HUES64 (cell line): Measurements from ENCODE around the gene NRIP2.

Experiments
- H3K27ac ChIP-seq: 2 replicates; pipeline ENCODE4 v1.7.0; 2013; ENCODE audit warnings: low read depth, low read length, inconsistent platforms
- H3K27me3 ChIP-seq: 2 replicates; pipeline ENCODE4 v1.6.1; 2013; ENCODE audit warnings: mild to moderate bottlenecking, low read length; ENCODE audit not compliant: insufficient read depth
- H3K36me3 ChIP-seq: 2 replicates; pipeline ENCODE4 v1.6.1; 2013; ENCODE audit warnings: mild to moderate bottlenecking, low read length; ENCODE audit not compliant: insufficient read depth
- H3K4me1 ChIP-seq: 2 replicates; pipeline ENCODE4 v1.6.1; 2013; ENCODE audit warnings: mild to moderate bottlenecking, low read length, moderate library complexity; ENCODE audit not compliant: insufficient read depth
- H3K4me3 ChIP-seq: 2 replicates; pipeline ENCODE4 v1.5.1; 2013; ENCODE audit warnings: mild to moderate bottlenecking, low read length, moderate library complexity
- H3K9ac ChIP-seq: 2 replicates; pipeline ENCODE4 v1.6.1; 2013; ENCODE audit warnings: mild to moderate bottlenecking, low read depth, low read length
- H3K9me3 ChIP-seq: 2 replicates; pipeline ENCODE4 v1.6.1; 2013; ENCODE audit warnings: low read depth, low read length; ENCODE audit not compliant: insufficient read depth
- WGBS: fragments of 150-250, 120-280 bp; methylation state at CpG from one replicate; pipeline ENCODE4 v1.1.7; 2013; ENCODE audit warnings: missing lambda C conversion rate; 5-methylcytosine and 5-hydroxymethylcytosine counted together

NRIP2 gene

DNA sequence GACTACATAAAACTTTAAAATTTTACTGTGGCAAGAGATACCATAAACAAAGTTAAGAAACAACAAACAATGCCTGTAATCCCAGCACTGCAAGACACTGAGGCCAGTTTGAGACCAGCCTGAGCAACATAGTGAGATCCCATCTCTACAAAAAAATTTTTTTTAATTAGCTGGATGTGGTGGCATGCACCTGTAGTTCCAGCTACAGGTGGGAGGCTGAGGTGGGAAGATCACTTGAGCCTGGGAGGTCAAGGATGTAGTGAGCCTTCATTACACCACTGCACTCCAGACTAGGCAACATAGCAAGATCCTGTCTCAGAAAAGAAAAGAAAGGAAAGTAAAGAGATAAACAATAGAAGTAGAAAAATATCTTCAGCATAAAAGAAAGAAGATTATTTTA lies 25.3 kb upstream of the NRIP2 start:
- Histone ChIP-seq H3K9ac (no peak overlapping the region), H3K4me1 (no peaks in the 10 kb centered on the region), H3K36me3 (peaks cover 71% of the 10 kb centered on the region), H3K9me3 (no peaks in the 10 kb centered on the region), H3K4me3 (no peak overlapping the region), H3K27ac (no peak overlapping the region), H3K27me3 (no peaks in the 10 kb centered on the region)

GRCh38 chr12:2858944-2859421 lies 24.1 kb upstream of the NRIP2 start:
- H3K4me1 ChIP-seq = no peaks in the 10 kb centered on the region
- H3K9ac ChIP-seq = no peak overlapping the region
- no peaks in the 10 kb centered on the region for H3K27me3 ChIP-seq
- 93% methylated on average over 12 of the region's 12 CpGs for WGBS
- H3K36me3 ChIP-seq = peaks cover 59% of the 10 kb centered on the region
- no peak overlapping the region for H3K27ac ChIP-seq
- no peak overlapping the region for H3K4me3 ChIP-seq
- no peaks in the 10 kb centered on the region for H3K9me3 ChIP-seq

GRCh38 chr12:2858334-2858733 lies 23.5 kb upstream of the NRIP2 start:
- H3K27me3 ChIP-seq = no peaks in the 10 kb centered on the region
- H3K4me1 ChIP-seq = no peaks in the 10 kb centered on the region
- H3K9me3 ChIP-seq = no peaks in the 10 kb centered on the region
- no peak overlapping the region for H3K4me3 ChIP-seq
- H3K27ac ChIP-seq = no peak overlapping the region
- WGBS = 91% methylated on average over 2 of the region's 2 CpGs
- H3K36me3 ChIP-seq = peaks cover 53% of the 10 kb centered on the region
- H3K9ac ChIP-seq = no peak overlapping the region

GRCh38 chr12:2857576-2857975 lies 22.7 kb upstream of the NRIP2 start:
- Histone ChIP-seq H3K9ac (no peak overlapping the region), H3K9me3 (no peaks in the 10 kb centered on the region), H3K36me3 (peaks cover 45% of the 10 kb centered on the region), H3K4me3 (no peak overlapping the region), H3K27ac (0 out of 2 replicates have a peak overlapping the region, but pooled peaks have one; percentile 9), H3K27me3 (no peaks in the 10 kb centered on the region), H3K4me1 (no peaks in the 10 kb centered on the region)
- WGBS = 95% methylated on average over 7 of the region's 7 CpGs

- no peak within 1 kb of the TSS for H3K9ac ChIP-seq
- WGBS = 71% methylated on average over 3 of the region's 3 CpGs
- H3K36me3 ChIP-seq = peaks cover 40% of the 10 kb centered on the region
Measured at GRCh38 chr12:2857021-2857431, 22.2 kb upstream of the NRIP2 start, which contains the start of gene TEX52. Gene TEX52, minus strand, starts transcription at chr12:2857039. Its CDS starts 13 bp downstream, at chr12:2857026.

GRCh38 chr12:2856051-2856450 lies 21.2 kb upstream of the NRIP2 start:
- WGBS = 90% methylated on average over 3 of the region's 3 CpGs
- no peak overlapping the region for H3K27ac ChIP-seq
- peaks cover 30% of the 10 kb centered on the region for H3K36me3 ChIP-seq
- H3K4me1 ChIP-seq = no peaks in the 10 kb centered on the region
- H3K4me3 ChIP-seq = no peak overlapping the region
- no peaks in the 10 kb centered on the region for H3K9me3 ChIP-seq
- no peak overlapping the region for H3K9ac ChIP-seq
- no peaks in the 10 kb centered on the region for H3K27me3 ChIP-seq

More at GRCh38 chr12:2857021-2857431, 22.2 kb upstream of the NRIP2 start, which contains the start of gene TEX52:
- Histone ChIP-seq H3K27ac (0 out of 2 replicates have a peak within 1 kb of the TSS, but pooled peaks have one; percentile 9), H3K4me3 (no peak within 1 kb of the TSS), H3K27me3 (no peaks in the 10 kb centered on the region), H3K4me1 (no peaks in the 10 kb centered on the region), H3K9me3 (no peaks in the 10 kb centered on the region)

DNA sequence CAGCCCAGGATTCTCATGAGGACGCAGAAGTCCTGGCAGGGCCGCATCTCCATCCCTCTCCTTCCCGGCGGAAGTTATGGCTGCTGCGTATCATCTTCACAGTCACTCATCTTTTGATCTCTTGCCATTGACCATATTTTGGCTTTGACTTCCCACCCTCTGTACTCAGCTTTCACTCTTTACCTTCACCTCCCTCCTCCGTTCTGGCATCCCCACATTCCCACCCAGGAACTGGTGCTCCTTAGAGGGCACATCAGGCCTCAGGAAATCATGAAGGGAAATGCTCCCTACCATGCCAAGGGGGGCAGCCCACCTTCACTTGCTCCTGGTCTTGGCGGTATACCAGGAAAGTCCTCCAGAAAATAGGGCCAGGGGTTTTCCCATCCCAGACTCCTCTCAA lies 20.7 kb upstream of the NRIP2 start:
- WGBS = 91% methylated on average over 7 of the region's 7 CpGs
- Histone ChIP-seq H3K36me3 (peaks cover 29% of the 10 kb centered on the region), H3K4me3 (no peak overlapping the region), H3K9me3 (no peaks in the 10 kb centered on the region), H3K27ac (no peak overlapping the region), H3K27me3 (no peaks in the 10 kb centered on the region), H3K4me1 (no peaks in the 10 kb centered on the region), H3K9ac (no peak overlapping the region)

DNA sequence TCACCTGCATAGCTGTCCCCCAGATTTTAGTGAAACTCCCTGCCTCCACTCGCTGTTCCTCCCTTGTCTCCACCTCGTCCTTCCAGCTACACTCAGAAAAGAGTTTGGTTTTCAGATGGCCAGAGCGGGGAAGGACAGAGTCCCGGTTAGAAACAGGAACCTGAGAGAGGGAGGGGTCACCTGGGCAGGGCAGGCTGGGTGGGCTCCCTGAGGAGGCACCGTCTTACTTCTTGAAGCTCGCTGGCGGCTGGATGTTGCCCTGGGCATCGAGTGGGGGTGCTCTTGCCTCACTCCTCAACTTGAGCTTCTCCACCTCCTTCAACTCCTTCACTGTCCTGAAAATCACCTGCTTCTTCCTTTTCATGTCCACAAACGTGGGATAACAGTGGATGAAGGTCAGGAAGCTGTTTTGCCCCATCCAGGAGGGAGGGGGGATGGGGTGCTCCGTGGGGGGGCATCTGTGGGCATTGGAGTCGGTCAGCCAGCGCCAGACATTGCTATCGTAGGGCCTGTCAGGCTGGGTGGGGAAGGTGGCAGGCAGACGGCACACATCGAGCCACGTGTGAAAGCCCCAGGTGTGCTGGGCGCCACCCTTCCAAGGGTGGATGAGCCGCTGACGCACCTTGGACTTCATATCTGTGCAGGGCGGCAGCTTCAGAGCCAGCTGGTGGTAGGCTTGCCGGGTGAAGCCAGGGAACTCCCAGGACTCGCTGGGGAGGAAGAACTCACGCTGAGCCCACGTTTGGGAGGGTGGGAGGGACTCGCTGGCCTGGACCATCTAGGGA lies 20.0 kb upstream of the NRIP2 start:
- no peaks in the 10 kb centered on the region for H3K27me3 ChIP-seq
- H3K4me1 ChIP-seq = no peaks in the 10 kb centered on the region
- 83% methylated on average over 25 of the region's 25 CpGs for WGBS
- peaks cover 23% of the 10 kb centered on the region for H3K36me3 ChIP-seq
- H3K9ac ChIP-seq = no peak overlapping the region
- no peaks in the 10 kb centered on the region for H3K9me3 ChIP-seq
- H3K4me3 ChIP-seq = no peak overlapping the region
- no peak overlapping the region for H3K27ac ChIP-seq

DNA sequence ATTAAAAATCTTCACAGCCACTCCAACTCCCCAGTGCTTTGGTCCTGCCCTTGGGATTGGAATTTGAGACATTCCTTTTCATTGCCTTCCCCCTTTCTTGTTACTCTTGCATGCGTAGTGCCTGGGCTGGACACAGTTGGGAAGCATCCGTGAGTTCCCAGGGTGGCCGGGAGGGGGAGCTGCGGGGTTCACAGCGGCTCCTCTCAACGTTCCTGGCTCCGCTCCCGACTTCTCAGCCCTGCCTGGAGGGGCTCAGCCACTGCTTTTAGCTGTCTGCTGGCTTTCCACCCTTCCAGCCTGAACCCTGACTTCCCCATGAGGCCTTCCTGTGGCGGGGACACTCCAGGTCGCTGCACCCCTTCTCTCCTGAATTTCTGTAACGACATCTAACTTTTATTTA lies 18.8 kb upstream of the NRIP2 start:
- Histone ChIP-seq H3K27me3 (no peaks in the 10 kb centered on the region), H3K9me3 (no peaks in the 10 kb centered on the region), H3K4me3 (no peak overlapping the region), H3K4me1 (no peaks in the 10 kb centered on the region), H3K9ac (no peak overlapping the region), H3K27ac (no peak overlapping the region), H3K36me3 (peaks cover 10% of the 10 kb centered on the region)
- 8% methylated on average over 10 of the region's 11 CpGs for WGBS

- Histone ChIP-seq H3K27ac (no peak overlapping the region), H3K4me1 (no peaks in the 10 kb centered on the region), H3K9me3 (no peaks in the 10 kb centered on the region), H3K27me3 (no peaks in the 10 kb centered on the region), H3K36me3 (no peaks in the 10 kb centered on the region), H3K4me3 (no peak overlapping the region), H3K9ac (no peak overlapping the region)
- 92% methylated on average over 2 of the region's 3 CpGs for WGBS
Measured at GRCh38 chr12:2851931-2852330, 17.1 kb upstream of the NRIP2 start.

DNA sequence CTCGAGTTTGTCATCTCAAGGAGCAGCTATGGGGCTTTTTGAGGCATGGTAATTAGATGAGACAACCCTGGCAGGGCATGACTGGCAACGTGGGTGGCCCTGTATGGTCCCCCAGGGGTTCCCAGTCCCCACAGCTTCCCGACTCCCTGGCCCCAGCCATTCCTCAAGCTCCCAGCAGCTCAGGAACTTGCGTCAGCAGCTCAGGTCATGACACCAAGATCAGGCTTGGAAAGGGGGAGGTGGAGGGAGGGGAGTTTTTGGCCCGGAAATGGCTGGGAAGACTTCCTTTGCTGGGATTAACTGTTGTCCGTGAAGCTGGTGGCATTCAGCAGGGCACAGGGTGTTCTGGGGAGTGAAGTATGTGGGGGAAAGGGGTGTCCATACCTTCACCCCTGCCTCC lies 10.4 kb upstream of the NRIP2 start:
- no peaks in the 10 kb centered on the region for H3K36me3 ChIP-seq
- WGBS = 46% methylated on average over 6 of the region's 6 CpGs
- no peak overlapping the region for H3K27ac ChIP-seq
- H3K9me3 ChIP-seq = no peaks in the 10 kb centered on the region
- no peak overlapping the region for H3K4me3 ChIP-seq
- no peak overlapping the region for H3K9ac ChIP-seq
- no peaks in the 10 kb centered on the region for H3K27me3 ChIP-seq
- H3K4me1 ChIP-seq = peaks cover 10% of the 10 kb centered on the region; the same call in 1 of the 2 replicates
